Measurements from ENCODE around the gene TACR3.
A peak's percentile ranks its signal among the peaks of the same experiment; 100 is the strongest.
"Not testable (repeated sequence)": the region's sequence is repeated elsewhere in the genome, so short reads cannot be mapped to it uniquely, and the experiment has no call there.

The TACR3 gene, protein sequence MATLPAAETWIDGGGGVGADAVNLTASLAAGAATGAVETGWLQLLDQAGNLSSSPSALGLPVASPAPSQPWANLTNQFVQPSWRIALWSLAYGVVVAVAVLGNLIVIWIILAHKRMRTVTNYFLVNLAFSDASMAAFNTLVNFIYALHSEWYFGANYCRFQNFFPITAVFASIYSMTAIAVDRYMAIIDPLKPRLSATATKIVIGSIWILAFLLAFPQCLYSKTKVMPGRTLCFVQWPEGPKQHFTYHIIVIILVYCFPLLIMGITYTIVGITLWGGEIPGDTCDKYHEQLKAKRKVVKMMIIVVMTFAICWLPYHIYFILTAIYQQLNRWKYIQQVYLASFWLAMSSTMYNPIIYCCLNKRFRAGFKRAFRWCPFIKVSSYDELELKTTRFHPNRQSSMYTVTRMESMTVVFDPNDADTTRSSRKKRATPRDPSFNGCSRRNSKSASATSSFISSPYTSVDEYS

GRCh38 chr4:103719830-103720207, at the start of gene TACR3:
Gene TACR3, minus strand, starts transcription at chr4:103719985. Its CDS starts 310 bp downstream, at chr4:103719675.
- peak; percentile 73 for DNase-seq

- DNase-seq = no peak
These were observed 37.8 kb upstream of the TACR3 start for GRCh38 chr4:103757631-103758030.

DNA sequence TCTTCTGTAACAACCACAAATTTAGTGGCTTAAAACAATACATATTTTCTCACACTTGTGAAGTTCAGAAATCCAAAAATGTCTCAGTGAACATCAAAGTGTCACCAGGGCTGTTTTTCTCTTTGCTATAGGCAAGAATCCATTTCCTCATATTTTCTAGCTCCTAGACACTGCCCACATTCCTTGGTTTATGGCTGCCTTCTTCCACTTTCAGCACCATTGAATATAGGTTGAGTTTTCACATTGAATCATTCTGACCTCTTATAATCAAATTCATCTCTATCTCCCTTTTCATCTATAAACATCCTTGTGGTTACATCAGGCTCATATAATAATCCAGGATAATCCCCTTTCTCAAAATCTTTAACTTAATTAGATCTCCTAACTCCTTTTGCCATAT, 37.0 kb upstream of the TACR3 start:
- DNase-seq = no peak

- DNase-seq = no peak
These were observed 35.1 kb upstream of the TACR3 start for GRCh38 chr4:103754844-103755243.

- no peak for DNase-seq
These were observed 34.3 kb upstream of the TACR3 start for GRCh38 chr4:103753868-103754653.

DNA sequence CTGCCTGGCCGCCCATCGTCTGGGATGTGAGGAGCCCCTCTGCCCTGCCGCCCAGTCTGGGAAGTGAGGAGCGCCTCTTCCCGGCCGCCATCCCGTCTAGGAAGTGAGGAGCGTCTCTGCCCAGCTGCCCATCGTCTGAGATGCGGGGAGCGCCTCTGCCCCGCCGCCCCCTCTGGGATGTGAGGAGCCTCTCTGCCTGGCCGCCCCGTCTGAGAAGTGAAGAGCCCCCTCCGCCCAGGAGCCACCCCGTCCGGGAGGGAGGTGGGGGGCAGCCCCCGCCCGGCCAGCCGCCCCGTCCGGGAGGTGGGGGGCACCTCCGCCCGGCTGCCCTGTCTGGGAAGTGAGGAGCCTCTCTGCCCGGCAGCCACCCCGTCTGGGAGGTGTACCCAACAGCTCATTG, 3.4 kb upstream of the TACR3 start:
- DNase-seq = not testable (repeated sequence)

GRCh38 chr4:103721251-103721650, 1.5 kb upstream of the TACR3 start:
- DNase-seq = no peak

- DNase-seq = no peak
These were observed 876 bp upstream of the TACR3 start for GRCh38 chr4:103720661-103721060.

DNA sequence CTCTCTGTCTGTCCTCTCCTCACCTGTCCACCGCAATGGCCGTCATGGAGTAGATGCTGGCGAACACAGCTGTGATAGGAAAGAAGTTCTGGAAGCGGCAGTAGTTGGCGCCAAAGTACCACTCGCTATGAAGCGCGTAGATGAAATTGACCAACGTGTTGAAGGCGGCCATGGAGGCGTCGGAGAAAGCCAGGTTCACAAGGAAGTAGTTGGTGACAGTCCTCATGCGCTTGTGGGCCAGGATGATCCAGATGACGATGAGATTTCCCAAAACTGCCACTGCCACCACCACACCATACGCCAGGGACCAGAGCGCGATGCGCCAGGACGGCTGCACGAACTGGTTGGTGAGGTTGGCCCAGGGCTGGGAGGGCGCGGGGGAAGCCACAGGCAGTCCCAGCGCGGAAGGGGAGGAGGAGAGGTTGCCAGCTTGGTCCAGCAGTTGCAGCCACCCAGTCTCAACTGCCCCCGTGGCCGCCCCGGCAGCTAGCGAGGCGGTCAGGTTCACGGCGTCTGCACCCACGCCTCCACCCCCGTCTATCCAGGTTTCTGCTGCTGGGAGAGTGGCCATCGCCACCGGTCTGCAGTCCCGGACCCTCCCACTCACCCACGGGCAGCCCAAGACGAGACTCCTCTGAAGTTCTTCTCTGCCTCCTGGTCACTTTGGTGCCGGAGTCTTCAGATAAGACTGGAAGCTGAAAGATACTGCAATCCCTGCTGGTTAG, 518 bp downstream of the TACR3 start:
- peak; percentile 53 for DNase-seq

DNA sequence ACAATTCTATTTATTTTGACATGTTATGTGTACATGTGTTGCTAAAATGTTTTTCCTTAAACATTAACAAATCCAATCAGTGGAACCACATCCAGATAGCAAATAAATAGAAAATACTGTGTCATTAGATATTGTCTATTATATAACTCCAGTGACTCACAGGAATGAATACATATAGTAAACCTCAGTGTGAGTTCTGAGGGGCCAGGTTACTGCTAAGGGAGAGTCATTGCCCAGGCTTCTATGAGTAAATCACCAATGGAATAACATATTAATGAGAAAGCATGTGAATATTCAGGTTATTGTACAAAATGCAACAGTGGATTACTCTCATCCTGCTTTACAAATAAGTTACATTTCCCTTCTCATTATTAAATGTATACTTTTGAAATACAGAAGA, 27.2 kb downstream of the TACR3 start:
- no peak for DNase-seq

DNA sequence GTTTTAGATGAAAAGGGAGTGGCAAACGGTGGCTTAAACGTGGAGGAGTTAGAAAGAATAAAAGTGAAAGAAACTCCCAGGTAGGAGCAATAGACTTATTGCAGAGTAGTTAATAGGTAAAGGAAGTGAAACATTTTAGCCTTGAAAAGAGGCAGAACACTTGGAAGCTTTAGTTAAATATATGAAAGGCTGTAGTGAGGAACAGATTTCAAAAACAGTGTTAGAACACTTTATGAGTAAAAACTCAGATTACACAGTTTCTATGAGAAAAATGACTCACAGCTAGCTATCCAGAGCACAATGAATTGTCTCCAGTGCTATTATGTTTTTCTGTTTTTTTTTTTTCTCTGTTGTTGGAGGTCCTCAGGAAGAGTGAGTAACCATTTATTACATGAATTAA, 45.8 kb downstream of the TACR3 start:
- DNase-seq = no peak

GRCh38 chr4:103666764-103667163, 53.0 kb downstream of the TACR3 start:
- not testable (repeated sequence) for DNase-seq

DNA sequence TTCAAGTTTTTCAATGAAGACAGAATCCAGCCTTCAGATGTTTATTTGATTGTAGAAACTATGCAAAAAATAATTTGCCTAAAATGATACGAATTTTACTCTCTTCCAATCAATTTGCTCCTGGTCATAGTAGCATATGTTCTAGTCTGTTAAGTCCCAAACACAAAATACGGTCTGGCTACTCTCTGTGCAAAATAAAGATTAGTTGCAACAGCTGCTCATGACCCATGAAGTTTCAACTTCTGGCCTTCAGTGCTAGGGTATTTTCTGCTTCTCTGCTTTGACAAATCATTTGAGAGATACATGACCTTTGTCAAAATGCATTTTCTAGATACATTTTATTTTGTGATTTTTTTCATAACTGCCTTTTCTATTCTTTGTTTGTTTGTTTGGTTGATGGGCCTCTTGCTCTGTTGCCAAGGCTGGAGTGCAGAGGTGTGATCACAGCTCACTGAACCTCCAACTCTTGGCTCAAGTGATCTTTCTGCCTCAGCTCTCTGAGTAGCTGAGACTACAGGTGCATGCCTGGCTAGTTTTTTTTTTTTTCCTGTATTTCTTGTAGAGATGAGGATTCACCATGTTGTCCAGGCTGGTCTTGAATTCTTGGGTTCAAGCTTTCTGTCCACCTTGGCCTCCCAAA, 55.2 kb downstream of the TACR3 start:
- DNase-seq = no peak

- DNase-seq = no peak
These were observed 71.2 kb downstream of the TACR3 start for GRCh38 chr4:103648541-103648940.

- DNase-seq = no peak
These were observed 73.8 kb downstream of the TACR3 start for GRCh38 chr4:103645991-103646390.

- no peak for DNase-seq
These were observed 85.5 kb downstream of the TACR3 start for GRCh38 chr4:103634236-103634635.

GRCh38 chr4:103626296-103626695, 93.5 kb downstream of the TACR3 start:
- no peak for DNase-seq

DNA sequence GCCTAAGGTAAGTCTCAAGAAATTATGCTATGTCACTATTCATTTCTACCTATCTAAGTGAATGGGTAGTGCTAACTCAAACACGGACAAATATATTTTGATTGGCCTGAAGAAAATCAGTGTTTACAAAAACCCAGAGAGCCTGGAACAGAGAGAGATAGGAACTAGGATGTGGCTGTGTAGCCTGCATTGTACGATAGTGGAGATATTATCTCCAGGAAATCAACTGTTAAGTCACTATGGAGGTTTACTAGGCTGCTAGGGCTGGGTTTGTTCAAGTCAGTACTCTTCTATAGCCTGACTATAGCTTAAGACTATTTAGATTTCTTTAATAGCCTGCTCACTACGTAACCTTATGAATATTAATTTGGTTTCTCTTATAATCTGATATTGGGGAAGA, 127.9 kb downstream of the TACR3 start:
- no peak for DNase-seq

GRCh38 chr4:103567591-103567990, 152.2 kb downstream of the TACR3 start:
- no peak for DNase-seq

- DNase-seq = not testable (repeated sequence)
These were observed 160.6 kb downstream of the TACR3 start for GRCh38 chr4:103559178-103559577.
